CD4-positive, alpha-beta T cell (primary cell): ENCODE data around the gene ABCA13. TPM values are rescaled to one million over a fixed set of nuclear protein-coding genes. Genes with fewer than 3 reads are reported as not detected.

Experiments used
- ATAC-seq: fragments of 200-7000 bp; cut with Tn5 transposase; one replicate; pipeline ENCODE4 v1.10.0; 2022; ENCODE audit warnings: mild to moderate bottlenecking; ENCODE audit not compliant: poor library complexity
- CTCF ChIA-PET: fragments of 350-600 bp; sonication (Branson Sonifier 250); formaldehyde crosslinking; loops from one replicate; lab custom pipeline; 2021; ENCODE audit warnings: antibody characterized with exemption, inconsistent platforms; lab: Charles Lee
- POLR2A ChIA-PET: fragments of 350-600 bp; sonication (Branson Sonifier 250); formaldehyde crosslinking; loops from one replicate; lab custom pipeline; 2021; ENCODE audit warnings: antibody characterized with exemption, inconsistent platforms; lab: Charles Lee
- DNase-seq, 14 experiments: peaks; one replicate each; pipeline ENCODE4 v3.0.0-alpha.2; 2013 to 2020; ENCODE audit warnings: mixed read lengths in 2 of 14
- H3K27ac ChIP-seq, 2 donors: one replicate each; pipeline versions ENCODE4 v1.5.1 to v1.7.0; 2013; ENCODE audit warnings: low read length in 2 of 2, low read depth in 1 of 2, mild to moderate bottlenecking in 1 of 2
- H3K27me3 ChIP-seq, 2 experiments: 1 replicate in 1 of 2; 2 replicates in 1 of 2; pipeline versions ENCODE4 v1.6.1 to v1.7.0; 2013; ENCODE audit warnings: low read length in 2 of 2, control low read depth in 1 of 2, mild to moderate bottlenecking in 1 of 2, moderate library complexity in 1 of 2; ENCODE audit not compliant: insufficient read depth in 2 of 2, control insufficient read depth in 1 of 2
- H3K36me3 ChIP-seq: one replicate; pipeline ENCODE4 v1.6.1; 2013; ENCODE audit warnings: low read length, control low read depth; ENCODE audit not compliant: insufficient read depth
- H3K4me1 ChIP-seq: one replicate; pipeline ENCODE4 v1.6.1; 2013; ENCODE audit warnings: low read length, control low read depth; ENCODE audit not compliant: insufficient read depth
- H3K4me3 ChIP-seq: one replicate; pipeline ENCODE4 v1.5.1; 2013; ENCODE audit warnings: mild to moderate bottlenecking, low read length, moderate library complexity
- H3K9me3 ChIP-seq, 2 experiments: 1 replicate in 1 of 2; 2 replicates in 1 of 2; pipeline versions ENCODE4 v1.6.1 to v1.7.0; 2013; ENCODE audit warnings: low read length in 2 of 2, mild to moderate bottlenecking in 2 of 2, control low read depth in 1 of 2, moderate library complexity in 1 of 2; ENCODE audit not compliant: control insufficient read depth in 1 of 2, insufficient read depth in 1 of 2
- H3K27ac Mint-ChIP-seq: one replicate; pipeline ENCODE4 v1.8.0; 2020; ENCODE audit warnings: mixed read lengths
- H3K27me3 Mint-ChIP-seq: one replicate; pipeline ENCODE4 v1.8.0; 2021; ENCODE audit warnings: mixed read lengths
- H3K36me3 Mint-ChIP-seq: one replicate; pipeline ENCODE4 v1.8.0; 2021; ENCODE audit warnings: low read depth, mixed read lengths
- H3K4me1 Mint-ChIP-seq: one replicate; pipeline ENCODE4 v1.8.0; 2021; ENCODE audit warnings: low read depth, mixed read lengths
- H3K4me3 Mint-ChIP-seq: one replicate; pipeline ENCODE4 v1.8.0; 2020; ENCODE audit warnings: mild to moderate bottlenecking, mixed read lengths
- H3K9me3 Mint-ChIP-seq: one replicate; pipeline ENCODE4 v1.8.0; 2020; ENCODE audit warnings: mixed read lengths
- intact Hi-C, 2 experiments: fragments of 100-400 bp; cut with DNase I in 1 of 2; cut with micrococcal nuclease in 1 of 2; formaldehyde crosslinking; loops; one replicate each; pipeline versions ENCODE4 v1.15.1 to v1.9.0; 2023 to 2025; cut with DNase I, micrococcal nuclease
- total RNA-seq, 174 experiments: library from RNA in 2 of 174; stranded (reverse) in 2 of 174; gene quantifications; one replicate each; pipeline ENCODE4 v1.2.3 and lab custom pipeline; 2021 to 2026
- TF ChIP-seq, protein P1 (sequence below): fragments of 200-600 bp; IDR thresholded peaks from one replicate; pipeline ENCODE4 v1.8.0; 2022; ENCODE audit warnings: antibody characterized with exemption, mild to moderate bottlenecking

ABCA13 gene
- total RNA-seq, 2 experiments from 2014 or later = not detected

DNA sequence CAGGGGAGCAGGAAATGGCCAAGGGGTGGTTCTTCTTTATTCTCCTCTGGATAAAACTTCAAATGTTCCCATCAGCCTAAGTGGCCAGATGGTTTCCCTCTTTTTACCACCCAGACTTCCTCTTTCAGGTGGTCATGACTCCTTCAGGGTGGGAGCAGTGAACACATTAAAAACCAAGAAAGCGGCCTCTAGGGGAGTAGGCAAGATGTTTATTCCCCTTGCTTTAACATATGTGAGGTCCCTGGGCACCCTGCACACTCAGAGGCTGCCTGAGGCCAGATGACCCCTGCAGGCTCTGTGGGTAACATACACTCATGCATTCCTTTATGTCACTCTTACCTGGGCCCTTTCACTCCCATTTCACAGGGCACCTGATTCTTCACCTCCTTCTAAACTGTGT is 357.4 kb downstream of the ABCA13 start:
- H3K4me1 ChIP-seq = no peaks in the 10 kb centered on the region
- POLR2A ChIA-PET = no interaction called here
- H3K27ac ChIP-seq = no peak overlapping the region
- H3K4me3 Mint-ChIP-seq = no peak overlapping the region
- no peaks in the 10 kb centered on the region for H3K27me3 Mint-ChIP-seq
- H3K9me3 Mint-ChIP-seq = peaks cover 3% of the 10 kb centered on the region
- TF ChIP-seq, protein P1, sequence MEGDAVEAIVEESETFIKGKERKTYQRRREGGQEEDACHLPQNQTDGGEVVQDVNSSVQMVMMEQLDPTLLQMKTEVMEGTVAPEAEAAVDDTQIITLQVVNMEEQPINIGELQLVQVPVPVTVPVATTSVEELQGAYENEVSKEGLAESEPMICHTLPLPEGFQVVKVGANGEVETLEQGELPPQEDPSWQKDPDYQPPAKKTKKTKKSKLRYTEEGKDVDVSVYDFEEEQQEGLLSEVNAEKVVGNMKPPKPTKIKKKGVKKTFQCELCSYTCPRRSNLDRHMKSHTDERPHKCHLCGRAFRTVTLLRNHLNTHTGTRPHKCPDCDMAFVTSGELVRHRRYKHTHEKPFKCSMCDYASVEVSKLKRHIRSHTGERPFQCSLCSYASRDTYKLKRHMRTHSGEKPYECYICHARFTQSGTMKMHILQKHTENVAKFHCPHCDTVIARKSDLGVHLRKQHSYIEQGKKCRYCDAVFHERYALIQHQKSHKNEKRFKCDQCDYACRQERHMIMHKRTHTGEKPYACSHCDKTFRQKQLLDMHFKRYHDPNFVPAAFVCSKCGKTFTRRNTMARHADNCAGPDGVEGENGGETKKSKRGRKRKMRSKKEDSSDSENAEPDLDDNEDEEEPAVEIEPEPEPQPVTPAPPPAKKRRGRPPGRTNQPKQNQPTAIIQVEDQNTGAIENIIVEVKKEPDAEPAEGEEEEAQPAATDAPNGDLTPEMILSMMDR = no peak
- ATAC-seq = no peak
- H3K4me3 ChIP-seq = no peak overlapping the region
- no peaks in the 10 kb centered on the region for H3K27me3 ChIP-seq
- H3K36me3 ChIP-seq = no peaks in the 10 kb centered on the region
- CTCF ChIA-PET = no interaction called here
- no peaks in the 10 kb centered on the region for H3K36me3 Mint-ChIP-seq
- no peaks in the 10 kb centered on the region for H3K4me1 Mint-ChIP-seq
- intact Hi-C loops = no loop called here
- H3K9me3 ChIP-seq = peaks cover 0 to 3% of the 10 kb centered on the region in 2 experiments
- no peak overlapping the region for H3K27ac Mint-ChIP-seq
- DNase-seq = no peak

DNA sequence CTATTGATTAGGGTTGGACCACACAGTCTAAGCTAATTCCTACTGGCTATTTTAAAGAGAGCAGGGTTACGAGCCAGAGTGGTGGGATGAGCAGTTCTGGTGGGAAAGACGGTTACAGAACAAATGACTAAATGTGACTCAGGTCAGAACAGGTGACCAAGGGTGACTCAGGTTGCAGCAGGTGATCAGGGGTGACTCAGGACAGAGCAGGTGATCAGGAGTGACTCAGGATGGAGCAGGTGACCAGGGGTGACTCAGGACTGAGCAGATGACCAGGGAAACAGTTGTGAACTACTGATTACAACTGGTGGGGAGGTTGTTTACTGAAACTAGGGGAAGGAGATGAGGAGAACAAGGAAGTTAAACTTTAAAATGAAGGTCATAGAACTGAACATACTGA is 366.3 kb downstream of the ABCA13 start:
- no peaks in the 10 kb centered on the region for H3K36me3 ChIP-seq
- no peaks in the 10 kb centered on the region for H3K4me1 ChIP-seq
- ATAC-seq (no peak), DNase-seq (no peak)
- CTCF ChIA-PET = no interaction called here
- H3K36me3 Mint-ChIP-seq = no peaks in the 10 kb centered on the region
- TF ChIP-seq, protein P1 = no peak
- no peaks in the 10 kb centered on the region for H3K27me3 Mint-ChIP-seq
- peaks cover 0 to 11% of the 10 kb centered on the region in 2 experiments for H3K9me3 ChIP-seq
- H3K4me3 Mint-ChIP-seq = no peak overlapping the region
- H3K27me3 ChIP-seq = no peaks in the 10 kb centered on the region
- POLR2A ChIA-PET = no interaction called here
- intact Hi-C loops = no loop called here
- H3K27ac Mint-ChIP-seq = no peak overlapping the region
- no peak overlapping the region for H3K27ac ChIP-seq
- H3K9me3 Mint-ChIP-seq = peaks cover 12% of the 10 kb centered on the region
- H3K4me3 ChIP-seq = no peak overlapping the region
- no peaks in the 10 kb centered on the region for H3K4me1 Mint-ChIP-seq

DNA sequence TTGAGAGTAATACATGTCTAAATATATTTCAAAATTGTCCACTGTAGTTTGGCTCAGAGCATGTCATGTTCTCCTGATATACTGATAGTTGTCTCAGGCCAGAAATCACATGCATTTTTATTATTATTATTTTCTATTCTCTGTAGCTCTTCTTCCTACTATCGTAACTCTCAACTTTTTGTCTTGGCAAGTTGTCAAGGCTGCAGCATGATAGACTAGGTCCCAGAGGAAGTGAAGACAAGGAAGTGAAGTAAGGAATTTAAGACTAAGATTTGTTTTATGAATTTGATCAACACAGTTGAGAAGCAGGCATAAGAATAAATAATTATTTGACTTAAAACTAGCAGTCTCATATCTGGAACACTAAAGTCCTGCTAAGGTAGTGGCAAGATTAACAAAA is 369.5 kb downstream of the ABCA13 start:
- TF ChIP-seq, protein P1 = no peak
- H3K4me1 ChIP-seq = no peaks in the 10 kb centered on the region
- no peak overlapping the region for H3K27ac ChIP-seq
- no peaks in the 10 kb centered on the region for H3K36me3 ChIP-seq
- Mint-ChIP-seq H3K27ac (no peak overlapping the region), H3K36me3 (no peaks in the 10 kb centered on the region), H3K27me3 (no peaks in the 10 kb centered on the region), H3K4me3 (no peak overlapping the region), H3K4me1 (no peaks in the 10 kb centered on the region), H3K9me3 (peaks cover 7% of the 10 kb centered on the region)
- no peak overlapping the region for H3K4me3 ChIP-seq
- peaks cover 0 to 9% of the 10 kb centered on the region in 2 experiments for H3K9me3 ChIP-seq
- DNase-seq (no peak), ATAC-seq (no peak)
- H3K27me3 ChIP-seq = no peaks in the 10 kb centered on the region
- intact Hi-C loops = no loop called here
- ChIA-PET POLR2A (no interaction called here), CTCF (no interaction called here)
